K562 (cell line): ENCODE measurements around the gene KIFAP3. TPM values are rescaled to one million over a fixed set of nuclear protein-coding genes. Genes with fewer than 3 reads are reported as not detected.

ENCODE experiments used
- ATAC-seq: fragments of 200-7000 bp; cut with Tn5 transposase; 3 replicates; pipeline ENCODE4 v1.9.1; 2020; ENCODE audit warnings: moderate library complexity
- BruUV-seq: library from RNA; stranded (reverse); fragments of 400-500 nt; replicated peaks from 2 replicates; lab custom pipeline; 2021; lab: Mats Ljungman, UMichigan
- CTCF ChIA-PET: fragments of 300-600 bp; formaldehyde crosslinking; extraction: SDS; loops from one replicate; lab custom pipeline; 2021; ENCODE audit warnings: low intra/inter-chr PET ratio; lab: Yijun Ruan, JAX
- POLR2A ChIA-PET: fragments of 300-600, 350-650 bp; sonication (Branson Sonifier 250); formaldehyde crosslinking; extraction: SDS; loops from one replicate; lab custom pipeline; 2021; ENCODE audit warnings: antibody characterized with exemption, inconsistent platforms; lab: Yijun Ruan, JAX
- DNase-seq, 4 experiments: peaks; one replicate each; pipeline versions ENCODE4 v3.0.0 to v3.0.0-alpha.2; 2011 to 2018; ENCODE audit warnings: low spot score in 3 of 4, mixed read lengths in 3 of 4; ENCODE audit errors: extremely low read depth in 1 of 4
- FAIRE-seq: peaks from 2 replicates; lab custom pipeline; 2011; peaks lifted over from hg19 to GRCh38; lab: Jason Lieb, UNC
- H2AFZ ChIP-seq: 2 replicates; pipeline ENCODE4 v1.6.0; 2011; ENCODE audit warnings: low read depth, low read length, control low read depth, inconsistent platforms
- H3K27ac ChIP-seq: fragments of 200-600 bp; 3 replicates; pipeline ENCODE4 v1.8.0; 2011; ENCODE audit warnings: low read depth, mild to moderate bottlenecking, control low read depth, inconsistent platforms, low read length, moderate library complexity, mixed read lengths; ENCODE audit errors: extremely low read depth
- H3K27me3 ChIP-seq, 2 experiments: fragments of 300-600 bp in 1 of 2; 2 replicates in 1 of 2; 3 replicates in 1 of 2; pipeline versions ENCODE4 v1.6.0 to v1.8.0; 2011; ENCODE audit warnings: inconsistent platforms in 2 of 2, low read length in 2 of 2, mild to moderate bottlenecking in 1 of 2, mixed read lengths in 1 of 2, moderate library complexity in 1 of 2; ENCODE audit not compliant: control insufficient read depth in 2 of 2, insufficient read depth in 2 of 2
- H3K36me3 ChIP-seq: fragments of 300-600 bp; 3 replicates; pipeline ENCODE4 v1.8.0; 2011; ENCODE audit warnings: mild to moderate bottlenecking, low read length, inconsistent platforms; ENCODE audit not compliant: control insufficient read depth, insufficient read depth
- H3K4me1 ChIP-seq, 2 experiments: fragments of 200-600 bp in 1 of 2; replicated peaks in 1 of 2; 2 replicates in 1 of 2; 3 replicates in 1 of 2; pipeline versions ENCODE4 v1.5.1 to v1.8.0; 2011; ENCODE audit warnings: inconsistent platforms in 2 of 2, low read length in 2 of 2, mild to moderate bottlenecking in 1 of 2, mixed read lengths in 1 of 2, moderate library complexity in 1 of 2; ENCODE audit not compliant: control insufficient read depth in 2 of 2, insufficient read depth in 2 of 2
- H3K4me2 ChIP-seq: 2 replicates; pipeline ENCODE4 v1.6.1; 2011; ENCODE audit warnings: low read length, control low read depth, inconsistent platforms, mixed read lengths; ENCODE audit not compliant: insufficient read depth
- H3K4me3 ChIP-seq: fragments of 200-600 bp; sonication (generic), shearing (Covaris generic); 2 replicates; pipeline ENCODE4 v1.5.1; 2016; ENCODE audit warnings: control low read depth, inconsistent platforms
- H3K79me2 ChIP-seq: fragments of 200-600 bp; 3 replicates; pipeline ENCODE4 v1.8.0; 2011; ENCODE audit warnings: low read length, inconsistent platforms; ENCODE audit not compliant: control insufficient read depth, insufficient read depth
- H3K9ac ChIP-seq, 2 experiments: 2 replicates each; pipeline versions ENCODE4 v1.6.0 to v1.6.1; 2011; ENCODE audit warnings: low read depth in 2 of 2, low read length in 2 of 2, control low read depth in 1 of 2, inconsistent platforms in 1 of 2, mild to moderate bottlenecking in 1 of 2, mixed read lengths in 1 of 2; ENCODE audit not compliant: insufficient read depth in 1 of 2
- H3K9me1 ChIP-seq: one replicate; pipeline ENCODE4 v1.6.0; 2011; ENCODE audit warnings: inconsistent platforms, mild to moderate bottlenecking, low read length, moderate library complexity; ENCODE audit not compliant: control insufficient read depth, insufficient read depth
- H3K9me3 ChIP-seq: replicated peaks from 2 replicates; pipeline ENCODE4 v1.5.1; 2011; ENCODE audit warnings: low read depth, low read length, inconsistent platforms; ENCODE audit not compliant: control insufficient read depth, insufficient read depth
- H4K20me1 ChIP-seq: replicated peaks from 2 replicates; pipeline ENCODE4 v1.6.1; 2011; ENCODE audit warnings: low read length, inconsistent platforms, mixed read lengths; ENCODE audit not compliant: control insufficient read depth, insufficient read depth
- AFF4 ChIP-seq: sonication (generic); formaldehyde crosslinking; IDR thresholded peaks from 2 replicates; pipeline ENCODE4 v1.8.0; 2023; ENCODE audit warnings: mild to moderate bottlenecking, missing genetic modification reagents
- WGBS: fragments of 100-300 bp; shearing (Covaris generic); methylation state at CpG from one replicate; pipeline ENCODE4 v1.1.6; 2016; ENCODE audit warnings: low coverage, mixed read lengths; ENCODE audit not compliant: insufficient coverage; ENCODE audit errors: missing lambda C conversion rate; 5-methylcytosine and 5-hydroxymethylcytosine counted together
- in situ Hi-C: fragments of 300-500 bp; cut with MboI; formaldehyde crosslinking; loops from 4 replicates; pipeline ENCODE4 v1.15.0; 2018; ENCODE audit warnings: inconsistent platforms, mixed read lengths
- intact Hi-C: fragments of 100-400 bp; cut with micrococcal nuclease; formaldehyde crosslinking; loops from 2 replicates; pipeline ENCODE4 v1.14.2; 2022
- polyA plus RNA-seq, 8 experiments: library from polyadenylated mRNA; depleted of rRNA in 4 of 8; stranded (reverse) in 5 of 8; unstranded in 3 of 8; fragments of >200 nt; fragmentation: Nextera tagmentation in 2 of 8; fragmentation: Illumina TruSeq in 1 of 8; extraction: Ambion mirVana in 2 of 8; extraction: Trizol in 1 of 8; gene quantifications; 2 replicates each; pipeline versions ENCODE4 v1.2.1 to v1.2.3, GENCODE V29; 2011 to 2014; ENCODE audit warnings: inconsistent platforms in 1 of 8, missing spikeins in 1 of 8
- total RNA-seq, 7 experiments: library from RNA; depleted of rRNA in 6 of 7; stranded (reverse); fragments of >200 nt in 6 of 7; fragmentation: Illumina TruSeq in 2 of 7; extraction: Trizol in 2 of 7; gene quantifications; 2 replicates each; pipeline versions ENCODE4 v1.2.1 to v1.2.3, GENCODE V29; 2011 to 2021; ENCODE audit warnings: low replicate concordance in 1 of 7
- TF ChIP-seq, protein P1 (sequence below), 2 experiments: fragments of 450-650 bp in 1 of 2; sonication (generic) in 1 of 2; formaldehyde crosslinking in 1 of 2; IDR thresholded peaks in 1 of 2; conservative IDR thresholded peaks in 1 of 2; 2 replicates each; pipeline versions ENCODE4 v1.6.1 to v1.8.1; 2016 to 2023; ENCODE audit warnings: mild to moderate bottlenecking in 2 of 2, moderate library complexity in 2 of 2, inconsistent platforms in 1 of 2, missing genetic modification reagents in 1 of 2

The KIFAP3 gene
- total and polyA plus RNA-seq, 9 of the 15 experiments (the other 6 are each of a cell fraction or from before 2014, with no cell fraction given): 8.8 to 17.5 (median 11.8) TPM

DNA sequence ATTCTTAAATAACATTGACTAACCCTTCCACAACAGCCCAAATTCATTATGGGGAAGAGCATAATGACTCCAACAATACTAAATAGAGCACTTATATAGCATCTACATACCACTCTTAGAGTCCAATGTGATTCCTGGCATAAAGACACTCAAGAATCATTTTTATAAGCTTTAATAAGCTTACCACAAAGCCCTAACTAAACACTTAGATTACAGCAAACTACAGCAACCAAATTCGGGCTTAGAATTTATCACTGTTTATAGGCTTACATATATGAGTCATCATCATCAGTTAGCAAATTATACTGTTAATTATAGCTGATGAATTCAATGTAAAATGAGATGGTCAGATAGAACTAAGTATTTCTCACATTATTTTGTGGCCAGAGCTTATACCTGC lies 188.1 kb downstream of the KIFAP3 start:
- no peak for ATAC-seq
- H3K4me2 ChIP-seq: no peak overlapping the region
- ChIA-PET CTCF (no interaction called here), POLR2A (interaction anchor here (0.6 kb wide), 1 partner anchor 9 kb away, joined by 3 read pairs; no protein-coding TSS in a partner anchor)
- no peak overlapping the region for H2AFZ ChIP-seq
- peaks cover 37% of the 10 kb centered on the region; the same call in 2 of the 3 replicates for H3K36me3 ChIP-seq
- H3K27ac ChIP-seq: no peak overlapping the region
- H3K9me1 ChIP-seq: no peaks in the 10 kb centered on the region
- no peaks in the 10 kb centered on the region for H4K20me1 ChIP-seq
- WGBS: 79% methylated on average over 1 of the region's 1 CpG
- no TSS peak for BruUV-seq
- H3K4me3 ChIP-seq: no peak overlapping the region
- TF ChIP-seq AFF4: no peak
- TF ChIP-seq, protein P1, sequence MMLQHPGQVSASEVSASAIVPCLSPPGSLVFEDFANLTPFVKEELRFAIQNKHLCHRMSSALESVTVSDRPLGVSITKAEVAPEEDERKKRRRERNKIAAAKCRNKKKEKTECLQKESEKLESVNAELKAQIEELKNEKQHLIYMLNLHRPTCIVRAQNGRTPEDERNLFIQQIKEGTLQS (IDR thresholded peaks at IDR 0.05): peak; percentile 21; the same call in 1 of the 2 replicates
- TF ChIP-seq, protein P1 (CRISPR knock-in tag; conservative IDR thresholded peaks at IDR 0.05): no peak
- peaks cover 20% of the 10 kb centered on the region; the same call in 2 of the 3 replicates for H3K79me2 ChIP-seq
- intact Hi-C loops (no loop called here), in situ Hi-C loops (no loop called here)
- no peaks in the 10 kb centered on the region for H3K27me3 ChIP-seq
- H3K9ac ChIP-seq: no peak overlapping the region
- H3K4me1 ChIP-seq: no peaks in the 10 kb centered on the region; a peak in 1 of 5 replicates
- no peaks in the 10 kb centered on the region for H3K9me3 ChIP-seq
- no peak for FAIRE-seq
- DNase-seq: no peak
